ENCODE measurements around the gene PDZRN3. TPM values are rescaled to one million over a fixed set of nuclear protein-coding genes. Genes with fewer than 3 reads are reported as not detected.

The PDZRN3 gene
- total and polyA plus RNA-seq, 8 donors, result 4.5 to 10.9 (median 7.4) TPM

DNA sequence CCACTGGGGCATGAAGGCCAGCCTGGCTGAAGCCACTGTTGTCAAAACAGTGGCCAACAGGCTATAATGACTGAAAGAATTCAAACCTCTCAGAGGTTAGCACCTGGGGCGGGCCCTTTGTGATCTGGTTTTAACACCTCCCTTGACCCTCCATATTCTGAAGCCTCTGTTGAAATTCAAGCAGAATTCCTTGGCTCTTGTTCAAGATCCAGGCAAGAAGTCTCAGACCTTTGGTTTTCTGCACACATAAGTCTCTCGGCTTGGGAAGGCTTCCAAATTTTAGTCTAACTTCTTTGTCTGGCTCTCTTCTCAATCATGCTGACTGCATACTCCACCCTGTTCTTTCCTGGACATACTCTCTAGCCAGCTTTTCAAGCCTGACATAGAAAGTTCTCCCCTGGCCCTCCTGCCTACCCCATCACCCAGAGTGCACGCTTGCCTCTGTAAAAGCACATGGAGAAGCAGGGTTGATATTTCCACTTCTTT is 144.5 kb downstream of the PDZRN3 start:
- intact Hi-C loops (cut with DNase I), result no loop called here
- DNase-seq (no peak), ATAC-seq (peak; percentile 28 to 82 (median 58)), FAIRE-seq (no peak)
- TF ChIP-seq, protein P1, sequence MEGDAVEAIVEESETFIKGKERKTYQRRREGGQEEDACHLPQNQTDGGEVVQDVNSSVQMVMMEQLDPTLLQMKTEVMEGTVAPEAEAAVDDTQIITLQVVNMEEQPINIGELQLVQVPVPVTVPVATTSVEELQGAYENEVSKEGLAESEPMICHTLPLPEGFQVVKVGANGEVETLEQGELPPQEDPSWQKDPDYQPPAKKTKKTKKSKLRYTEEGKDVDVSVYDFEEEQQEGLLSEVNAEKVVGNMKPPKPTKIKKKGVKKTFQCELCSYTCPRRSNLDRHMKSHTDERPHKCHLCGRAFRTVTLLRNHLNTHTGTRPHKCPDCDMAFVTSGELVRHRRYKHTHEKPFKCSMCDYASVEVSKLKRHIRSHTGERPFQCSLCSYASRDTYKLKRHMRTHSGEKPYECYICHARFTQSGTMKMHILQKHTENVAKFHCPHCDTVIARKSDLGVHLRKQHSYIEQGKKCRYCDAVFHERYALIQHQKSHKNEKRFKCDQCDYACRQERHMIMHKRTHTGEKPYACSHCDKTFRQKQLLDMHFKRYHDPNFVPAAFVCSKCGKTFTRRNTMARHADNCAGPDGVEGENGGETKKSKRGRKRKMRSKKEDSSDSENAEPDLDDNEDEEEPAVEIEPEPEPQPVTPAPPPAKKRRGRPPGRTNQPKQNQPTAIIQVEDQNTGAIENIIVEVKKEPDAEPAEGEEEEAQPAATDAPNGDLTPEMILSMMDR (IDR thresholded peaks at IDR 0.05), result no peak
- Histone ChIP-seq H3K4me3 (no peak overlapping the region), H3K9me3 (no peaks in the 10 kb centered on the region), H3K36me3 (no peaks in the 10 kb centered on the region), H3K4me1 (peaks cover 0 to 11% (median 6%) of the 10 kb centered on the region in 3 donors), H3K27ac (peak overlapping the region in 2 of 4 donors; percentile 2 to 22), H3K27me3 (no peaks in the 10 kb centered on the region)
- 57 to 65% methylated on average over 3 of the region's 3 CpGs for WGBS, 2 donors

DNA sequence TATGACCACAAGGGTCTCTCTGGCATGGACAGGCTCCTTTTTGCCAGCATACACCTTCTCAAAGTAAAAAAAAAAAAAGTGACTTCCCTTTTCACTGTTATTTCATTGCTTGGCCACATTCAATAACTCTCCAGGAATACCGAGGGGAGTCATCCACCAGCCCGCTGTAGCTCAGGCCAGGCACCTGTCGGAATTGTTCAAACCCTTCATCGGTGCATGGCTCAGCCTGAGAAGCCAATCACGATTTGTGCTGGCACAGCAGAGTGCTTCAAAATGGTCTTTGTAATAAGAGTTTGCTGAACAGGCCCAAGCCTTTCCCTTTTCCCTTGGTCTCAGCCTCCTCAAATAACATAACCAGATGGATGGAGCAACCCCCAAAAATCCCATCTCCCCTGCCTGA is 145.4 kb downstream of the PDZRN3 start:
- H3K4me1 ChIP-seq, result peaks cover 5 to 20% (median 13%) of the 10 kb centered on the region in 3 donors
- no peaks in the 10 kb centered on the region for H3K36me3 ChIP-seq
- no peaks in the 10 kb centered on the region for H3K9me3 ChIP-seq
- intact Hi-C loops (cut with DNase I), result no loop called here
- FAIRE-seq (no peak), ATAC-seq (no peak), DNase-seq (no peak)
- no peaks in the 10 kb centered on the region for H3K27me3 ChIP-seq
- no peak overlapping the region for H3K27ac ChIP-seq
- TF ChIP-seq, protein P1 (IDR thresholded peaks at IDR 0.05), result no peak
- WGBS, 2 donors, result 91 to 94% methylated on average over 5 of the region's 5 CpGs
- no peak overlapping the region for H3K4me3 ChIP-seq

DNA sequence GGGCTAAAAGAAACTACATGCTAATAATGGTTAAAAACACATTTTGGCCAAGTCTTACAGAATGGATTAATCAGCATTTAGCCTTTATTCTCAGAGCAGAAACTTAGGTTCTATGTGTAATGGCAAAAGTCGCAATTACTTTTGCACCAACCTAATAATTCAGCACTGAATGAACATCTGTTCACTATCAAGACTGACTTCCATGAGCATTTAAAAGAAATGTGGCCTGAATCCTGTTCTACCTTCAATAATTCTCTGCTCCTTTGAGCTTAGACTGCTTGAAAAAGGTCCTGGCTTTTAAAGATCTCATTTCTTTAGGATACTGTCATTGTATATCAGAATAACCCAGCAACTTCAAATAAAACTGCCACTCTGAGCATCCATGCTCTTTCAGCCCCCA is 145.9 kb downstream of the PDZRN3 start:
- ATAC-seq, result no peak
- Histone ChIP-seq H3K4me1 (peaks cover 5 to 21% (median 14%) of the 10 kb centered on the region in 3 donors), H3K27ac (no peak overlapping the region), H3K27me3 (no peaks in the 10 kb centered on the region), H3K4me3 (no peak overlapping the region), H3K36me3 (no peaks in the 10 kb centered on the region), H3K9me3 (no peaks in the 10 kb centered on the region)
- intact Hi-C loops (cut with DNase I), result no loop called here
- 93 to 95% methylated on average over 1 of the region's 1 CpG for WGBS, 2 donors
- no peak for DNase-seq
- FAIRE-seq, result no peak
- TF ChIP-seq, protein P1 (IDR thresholded peaks at IDR 0.05), result no peak

DNA sequence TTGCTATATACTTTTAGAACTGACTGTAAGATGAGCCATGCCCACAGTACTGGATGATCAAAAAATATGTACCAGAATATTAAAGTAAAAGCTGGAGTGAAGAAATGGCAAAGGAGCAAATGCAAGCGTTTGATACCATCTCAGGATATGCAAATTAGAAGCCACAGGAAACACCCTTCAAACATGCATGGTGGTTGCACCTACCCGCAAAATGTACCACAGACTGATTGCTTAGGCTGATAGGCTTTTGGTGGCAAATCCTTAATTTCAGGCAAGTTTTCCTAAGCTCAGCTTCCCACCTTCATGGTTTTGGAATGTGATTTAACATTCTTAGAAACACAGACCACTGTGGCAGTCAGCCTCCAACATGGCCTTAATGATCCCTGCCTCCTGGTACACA is 149.0 kb downstream of the PDZRN3 start:
- DNase-seq (no peak), FAIRE-seq (no peak), ATAC-seq (no peak)
- peaks cover 20 to 45% (median 41%) of the 10 kb centered on the region in 3 donors for H3K4me1 ChIP-seq
- intact Hi-C loops (cut with DNase I), result no loop called here
- H3K4me3 ChIP-seq, result no peak overlapping the region
- H3K27ac ChIP-seq, result peak overlapping the region in 1 of 4 donors; percentile 10
- 79 to 86% methylated on average over 2 of the region's 2 CpGs for WGBS, 2 donors
- H3K36me3 ChIP-seq, result no peaks in the 10 kb centered on the region
- H3K9me3 ChIP-seq, result no peaks in the 10 kb centered on the region
- no peaks in the 10 kb centered on the region for H3K27me3 ChIP-seq
- TF ChIP-seq, protein P1 (IDR thresholded peaks at IDR 0.05), result no peak

DNA sequence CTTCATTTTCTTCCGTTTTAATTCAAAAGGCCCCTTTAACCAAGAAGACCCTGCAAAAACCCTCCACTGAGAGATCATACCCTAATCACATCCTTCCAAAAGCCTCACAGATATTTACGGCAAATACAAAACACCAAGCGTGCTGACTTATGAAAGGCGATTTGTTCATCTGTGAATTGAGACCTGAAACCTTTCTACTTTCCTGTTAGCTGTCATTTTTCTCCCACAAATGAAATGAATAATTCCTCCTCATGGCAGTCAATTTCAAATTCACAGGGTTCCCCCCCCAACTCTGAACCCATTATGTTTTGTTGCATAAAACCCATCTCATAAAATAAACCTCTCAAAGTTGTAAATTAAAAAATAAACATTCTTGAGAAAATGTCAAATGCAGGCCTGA is 149.6 kb downstream of the PDZRN3 start:
- intact Hi-C loops (cut with DNase I), result no loop called here
- no peaks in the 10 kb centered on the region for H3K9me3 ChIP-seq
- 89 to 91% methylated on average over 4 of the region's 4 CpGs for WGBS, 2 donors
- H3K27ac ChIP-seq, result peak overlapping the region in 3 of 4 donors; percentile 10 to 76 (median 73)
- TF ChIP-seq, protein P1 (IDR thresholded peaks at IDR 0.05), result no peak
- no peaks in the 10 kb centered on the region for H3K36me3 ChIP-seq
- no peak for ATAC-seq
- peaks cover 20 to 42% (median 41%) of the 10 kb centered on the region in 3 donors for H3K4me1 ChIP-seq
- H3K27me3 ChIP-seq, result no peaks in the 10 kb centered on the region
- DNase-seq, result no peak
- no peak overlapping the region for H3K4me3 ChIP-seq
- FAIRE-seq, result no peak

Measured in pancreas (tissue), 10 donors.